GM21526 (cell line): ENCODE measurements around the gene CCL19.

Experiments
- ATAC-seq: cut with Tn5 transposase; IDR thresholded peaks from one replicate; pipeline ENCODE4 v1.9.1; 2021; ENCODE audit warnings: moderate library complexity; ENCODE audit not compliant: unreplicated experiment, low FRiP score

The CCL19 gene

DNA sequence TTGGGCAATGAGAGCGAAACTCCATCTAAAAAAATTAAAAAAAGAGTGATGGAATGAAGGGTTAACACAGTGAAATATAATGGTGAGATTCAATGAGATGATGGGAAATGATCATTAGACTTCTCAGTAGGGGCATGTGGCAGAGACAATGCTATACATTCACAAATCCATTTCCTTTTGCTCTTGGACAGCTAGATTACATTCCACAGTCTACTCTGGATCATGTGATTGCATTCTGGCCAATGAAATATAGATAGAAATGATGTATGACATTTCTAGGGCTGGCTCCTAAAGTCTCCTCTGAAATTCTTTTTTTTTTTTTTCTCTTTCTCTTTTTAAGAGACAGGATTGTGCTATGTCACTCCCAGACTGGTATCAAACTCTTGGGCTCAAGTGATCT is 48.4 kb downstream of the CCL19 start:
- ATAC-seq, result no peak
